22Rv1 (cell line): Measurements from ENCODE around the gene PHTF2.
A peak's percentile ranks its signal among the peaks of the same experiment; 100 is the strongest.

Experiments
- H3K27ac ChIP-seq: fragments of 450-650 bp; 2 replicates; pipeline ENCODE4 v1.5.1; 2017
- CTCF ChIP-seq: fragments of 450-650 bp; IDR thresholded peaks from 2 replicates; pipeline ENCODE4 v1.5.1; 2017; ENCODE audit warnings: mild to moderate bottlenecking
- ZFX ChIP-seq: fragments of 450-650 bp; IDR thresholded peaks from 2 replicates; pipeline ENCODE4 v1.6.1; 2017; ENCODE audit warnings: antibody characterized with exemption, borderline replicate concordance

The PHTF2 gene

GRCh38 chr7:77923419-77923818 is 124.8 kb downstream of the PHTF2 start:
- TF ChIP-seq CTCF, result no peak
- TF ChIP-seq ZFX, result no peak
- no peak overlapping the region for H3K27ac ChIP-seq

GRCh38 chr7:77930496-77930895 is 131.9 kb downstream of the PHTF2 start:
- no peak overlapping the region for H3K27ac ChIP-seq
- TF ChIP-seq ZFX, result no peak
- TF ChIP-seq CTCF, result no peak

GRCh38 chr7:77931841-77932240 is 133.3 kb downstream of the PHTF2 start:
- no peak for TF ChIP-seq ZFX
- H3K27ac ChIP-seq, result no peak overlapping the region

- TF ChIP-seq CTCF (no peak), ZFX (no peak)
- H3K27ac ChIP-seq, result no peak overlapping the region
These were observed 134.8 kb downstream of the PHTF2 start for GRCh38 chr7:77933394-77933793.

GRCh38 chr7:77935652-77936348 is 137.2 kb downstream of the PHTF2 start:
- TF ChIP-seq ZFX (no peak), CTCF (peak; percentile 69)
- no peak overlapping the region for H3K27ac ChIP-seq

GRCh38 chr7:77940647-77941046 is 142.1 kb downstream of the PHTF2 start:
- TF ChIP-seq CTCF (peak; percentile 79), ZFX (no peak)
- no peak overlapping the region for H3K27ac ChIP-seq

GRCh38 chr7:77942431-77942830 is 143.9 kb downstream of the PHTF2 start:
- H3K27ac ChIP-seq, result no peak overlapping the region
- no peak for TF ChIP-seq ZFX
- TF ChIP-seq CTCF, result no peak
